HCT116 (cell line): ENCODE data around the gene NDUFB10. TPM values are rescaled to one million over a fixed set of nuclear protein-coding genes. Genes with fewer than 3 reads are reported as not detected.

Experiments used
- ATAC-seq: fragments of 200-7000 bp; cut with Tn5 transposase; 2 replicates; pipeline ENCODE4 v1.9.1; 2020; ENCODE audit warnings: mild to moderate bottlenecking, moderate library complexity
- BruUV-seq: library from RNA; stranded (reverse); fragments of 400-500 nt; replicated peaks from 2 replicates; lab custom pipeline; 2021; lab: Mats Ljungman, UMichigan
- CTCF ChIA-PET: fragments of 300-600 bp; sonication (Branson Sonifier 250); formaldehyde crosslinking; loops from one replicate; lab custom pipeline; 2021; ENCODE audit warnings: antibody characterized with exemption; lab: Charles Lee
- POLR2A ChIA-PET: fragments of 300-600, 350-600 bp; sonication (Branson Sonifier 250); formaldehyde crosslinking; loops from one replicate; lab custom pipeline; 2021; ENCODE audit warnings: antibody characterized with exemption; lab: Charles Lee
- RAD21 ChIA-PET, 2 experiments: fragments of 300-600 bp; sonication (Branson Sonifier 250); formaldehyde crosslinking; loops; one replicate each; lab custom pipeline; 2023; ENCODE audit warnings: low total read pairs in 2 of 2; ENCODE audit not compliant: uncharacterized antibody in 2 of 2, unreplicated experiment in 2 of 2, low non-redundant PET in 1 of 2; lab: Charles Lee
- DNase-seq: peaks from one replicate; pipeline ENCODE4 v3.0.0-alpha.2; 2010; ENCODE audit warnings: low read depth, low spot score
- H2AFZ ChIP-seq: fragments of 200-600 bp; shearing (Covaris generic), sonication (generic); 2 replicates; pipeline ENCODE4 v1.6.1; 2017; ENCODE audit warnings: low read depth, mixed run types, mixed read lengths, antibody characterized with exemption, low read length; ENCODE audit not compliant: poor library complexity, severe bottlenecking
- H3K27ac ChIP-seq: 2 replicates; pipeline ENCODE4 v1.5.1; 2012; ENCODE audit warnings: low read depth, low read length
- H3K27me3 ChIP-seq: fragments of 200-600 bp; sonication (generic); 2 replicates; pipeline ENCODE4 v1.6.1; 2016; ENCODE audit warnings: mixed run types, low read length, mixed read lengths; ENCODE audit not compliant: insufficient read depth
- H3K36me3 ChIP-seq, 2 experiments: fragments of 200-500 bp in 1 of 2; fragments of 200-600 bp in 1 of 2; sonication (Bioruptor generic) in 1 of 2; sonication (generic) in 1 of 2; 2 replicates each; pipeline versions ENCODE4 v1.5.1 to v1.6.1; 2014 to 2016; ENCODE audit warnings: low read length in 2 of 2, inconsistent platforms in 1 of 2, mixed read lengths in 1 of 2, mixed run types in 1 of 2; ENCODE audit not compliant: insufficient read depth in 2 of 2, control insufficient read depth in 1 of 2
- H3K4me1 ChIP-seq, 2 experiments: fragments of 200-600 bp in 1 of 2; sonication (generic) in 1 of 2; 2 replicates each; pipeline versions ENCODE4 v1.5.1 to v1.6.1; 2012 to 2017; ENCODE audit warnings: low read length in 2 of 2, inconsistent platforms in 1 of 2, mild to moderate bottlenecking in 1 of 2, mixed read lengths in 1 of 2, mixed run types in 1 of 2, moderate library complexity in 1 of 2; ENCODE audit not compliant: insufficient read depth in 2 of 2, control insufficient read depth in 1 of 2
- H3K4me2 ChIP-seq: fragments of 200-600 bp; sonication (generic); 2 replicates; pipeline ENCODE4 v1.6.1; 2017; ENCODE audit warnings: mixed run types, low read length, mixed read lengths
- H3K4me3 ChIP-seq, 2 experiments: fragments of 200-600 bp in 1 of 2; sonication (generic) in 1 of 2; replicated peaks in 1 of 2; 2 replicates each; pipeline ENCODE4 v1.5.1; 2011 to 2016; ENCODE audit warnings: low read length in 2 of 2, control low read depth in 1 of 2, low read depth in 1 of 2, mild to moderate bottlenecking in 1 of 2, mixed read lengths in 1 of 2, mixed run types in 1 of 2
- H3K79me2 ChIP-seq: fragments of 200-600 bp; sonication (generic); 2 replicates; pipeline ENCODE4 v1.6.1; 2017; ENCODE audit warnings: mild to moderate bottlenecking, mixed run types, low read length, moderate library complexity, mixed read lengths; ENCODE audit not compliant: insufficient read depth
- H3K9ac ChIP-seq: fragments of 200-600 bp; sonication (generic); 2 replicates; pipeline ENCODE4 v1.6.1; 2016; ENCODE audit warnings: low read length, mixed read lengths
- H3K9me2 ChIP-seq: fragments of 200-600 bp; sonication (generic), shearing (Covaris generic); 2 replicates; pipeline ENCODE4 v1.6.1; 2017; ENCODE audit warnings: mixed run types, mild to moderate bottlenecking, moderate library complexity; ENCODE audit not compliant: insufficient read depth
- H3K9me3 ChIP-seq, 2 experiments: fragments of 200-500 bp in 1 of 2; fragments of 200-600 bp in 1 of 2; sonication (Bioruptor generic) in 1 of 2; sonication (generic) in 1 of 2; 2 replicates each; pipeline ENCODE4 v1.6.1; 2014 to 2017; ENCODE audit warnings: low read length in 2 of 2, mixed read lengths in 2 of 2, inconsistent platforms in 1 of 2, low read depth in 1 of 2, mild to moderate bottlenecking in 1 of 2, mixed run types in 1 of 2, moderate library complexity in 1 of 2; ENCODE audit not compliant: control insufficient read depth in 1 of 2, insufficient read depth in 1 of 2
- H4K20me1 ChIP-seq: fragments of 200-600 bp; sonication (generic), shearing (Covaris generic); 2 replicates; pipeline ENCODE4 v1.6.1; 2017; ENCODE audit warnings: mixed run types, mild to moderate bottlenecking, moderate library complexity; ENCODE audit not compliant: insufficient read depth
- EZH2phosphoT487 ChIP-seq: fragments of 200-600 bp; IDR thresholded peaks from 2 replicates; pipeline ENCODE4 v1.6.1; 2018; ENCODE audit warnings: antibody characterized with exemption, borderline replicate concordance
- POLR2A ChIP-seq: IDR thresholded peaks from 2 replicates; pipeline ENCODE4 v1.7.0; 2011; ENCODE audit warnings: borderline replicate concordance; ENCODE audit not compliant: insufficient read depth, insufficient read length; ENCODE audit errors: extremely low read depth
- intact Hi-C: fragments of 100-400 bp; cut with micrococcal nuclease; formaldehyde crosslinking; loops from 2 replicates; pipeline ENCODE4 v1.10.0; 2022
- total RNA-seq: library from RNA; stranded (reverse); gene quantifications from one replicate; pipeline ENCODE4 v1.2.1, GENCODE V29; 2021; ENCODE audit not compliant: unreplicated experiment
- TF ChIP-seq, protein P1 (sequence below): IDR thresholded peaks from 2 replicates; pipeline ENCODE4 v1.6.1; 2011; ENCODE audit warnings: mild to moderate bottlenecking, low read length, moderate library complexity; ENCODE audit not compliant: insufficient replicate concordance; ENCODE audit errors: extremely low read depth

Gene NDUFB10
- total RNA-seq, 1 experiment from 2014 or later = 273 TPM

DNA sequence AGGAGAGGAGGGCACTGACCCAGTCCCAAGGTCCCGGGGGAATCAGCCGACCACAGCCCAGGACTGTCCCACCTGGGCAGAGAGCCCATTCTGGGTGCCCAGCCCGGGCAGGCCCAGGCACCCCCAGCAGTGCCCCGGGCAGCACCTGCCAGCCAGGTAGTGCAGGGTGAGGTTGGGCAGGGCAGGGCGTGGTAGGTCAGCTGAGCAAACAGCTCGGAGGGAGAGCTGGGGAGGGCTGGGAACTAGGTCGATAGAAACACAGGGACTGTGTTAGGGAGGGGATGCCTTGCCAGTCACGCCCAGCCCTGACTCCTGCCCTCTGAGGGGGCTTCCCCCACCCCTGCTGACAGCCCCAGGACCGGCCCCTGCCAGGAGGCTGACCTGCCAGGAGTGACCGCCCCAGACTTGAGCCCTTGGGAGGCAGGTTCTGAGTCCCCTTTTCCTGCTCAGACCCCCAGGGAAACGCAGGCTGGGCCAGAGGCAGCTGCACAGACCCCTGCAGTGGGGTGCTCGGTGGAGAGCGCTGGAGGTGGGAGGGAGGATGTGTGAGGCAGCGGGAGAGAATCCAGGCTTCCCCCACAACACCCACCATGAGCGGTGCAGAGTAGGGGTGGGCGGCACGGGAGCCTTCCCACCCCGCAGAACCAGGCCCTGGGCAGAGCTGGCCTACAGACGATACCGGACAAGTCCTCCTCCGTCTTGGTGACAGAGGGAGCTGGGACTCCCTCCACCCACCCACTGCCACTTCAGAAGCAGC is 45.8 kb upstream of the NDUFB10 start:
- H3K9ac ChIP-seq = no peak overlapping the region
- no TSS peak for BruUV-seq
- CTCF ChIA-PET = no interaction called here
- intact Hi-C loops = no loop called here
- H3K9me2 ChIP-seq = no peaks in the 10 kb centered on the region
- H3K4me3 ChIP-seq = no peak overlapping the region
- H3K27me3 ChIP-seq = no peaks in the 10 kb centered on the region
- H3K36me3 ChIP-seq = no peaks in the 10 kb centered on the region
- no peak overlapping the region; the same call in 1 of the 2 replicates for H3K27ac ChIP-seq
- no peaks in the 10 kb centered on the region for H3K79me2 ChIP-seq
- no peaks in the 10 kb centered on the region for H3K9me3 ChIP-seq
- POLR2A ChIA-PET = interaction anchor here (0.5 kb wide), 1 partner anchor 16 kb away, joined by 3 read pairs; no protein-coding TSS in a partner anchor
- TF ChIP-seq POLR2A = no peak
- ATAC-seq = peak; percentile 54; the same call in 1 of the 2 replicates
- no peak overlapping the region for H2AFZ ChIP-seq
- no peak for DNase-seq
- RAD21 ChIA-PET = no interaction called here
- H4K20me1 ChIP-seq = no peaks in the 10 kb centered on the region
- peak overlapping the region; percentile 59 for H3K4me2 ChIP-seq
- H3K4me1 ChIP-seq = peaks cover 17 to 19% of the 10 kb centered on the region in 2 experiments

DNA sequence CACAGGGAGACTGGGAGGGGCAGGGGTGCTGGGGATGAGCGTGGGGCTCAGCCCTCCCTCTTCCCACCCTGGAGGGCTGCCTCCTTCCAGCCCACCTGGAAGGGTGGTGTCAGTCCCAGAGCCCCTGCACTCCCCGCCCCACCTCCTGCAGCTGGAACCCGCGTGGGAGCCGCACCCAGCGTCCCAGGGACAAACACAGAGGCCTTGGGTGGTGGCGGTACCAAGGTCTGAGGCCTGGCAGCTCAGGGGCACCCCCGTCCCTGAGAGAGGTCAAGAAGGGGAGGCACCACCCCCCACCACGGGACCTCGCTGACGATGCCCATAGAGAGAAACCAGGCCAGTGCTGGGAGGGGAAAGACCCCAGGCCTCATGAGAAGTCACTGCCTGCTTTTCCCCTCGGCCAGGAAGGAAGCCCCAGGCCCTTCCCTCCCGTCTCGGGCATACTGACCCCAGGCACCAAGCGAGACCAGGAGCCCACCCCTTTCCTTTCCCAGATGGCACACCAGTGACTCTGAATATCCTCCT is 45.2 kb upstream of the NDUFB10 start:
- no peak overlapping the region for H3K9ac ChIP-seq
- no peaks in the 10 kb centered on the region for H3K27me3 ChIP-seq
- H3K9me3 ChIP-seq = no peaks in the 10 kb centered on the region
- no peaks in the 10 kb centered on the region for H4K20me1 ChIP-seq
- no peak overlapping the region for H3K4me2 ChIP-seq
- ChIA-PET CTCF (no interaction called here), RAD21 (no interaction called here), POLR2A (interaction anchor here (0.5 kb wide), 1 partner anchor 15 kb away, joined by 3 read pairs; no protein-coding TSS in a partner anchor)
- no peak overlapping the region for H3K27ac ChIP-seq
- TF ChIP-seq, protein P1, sequence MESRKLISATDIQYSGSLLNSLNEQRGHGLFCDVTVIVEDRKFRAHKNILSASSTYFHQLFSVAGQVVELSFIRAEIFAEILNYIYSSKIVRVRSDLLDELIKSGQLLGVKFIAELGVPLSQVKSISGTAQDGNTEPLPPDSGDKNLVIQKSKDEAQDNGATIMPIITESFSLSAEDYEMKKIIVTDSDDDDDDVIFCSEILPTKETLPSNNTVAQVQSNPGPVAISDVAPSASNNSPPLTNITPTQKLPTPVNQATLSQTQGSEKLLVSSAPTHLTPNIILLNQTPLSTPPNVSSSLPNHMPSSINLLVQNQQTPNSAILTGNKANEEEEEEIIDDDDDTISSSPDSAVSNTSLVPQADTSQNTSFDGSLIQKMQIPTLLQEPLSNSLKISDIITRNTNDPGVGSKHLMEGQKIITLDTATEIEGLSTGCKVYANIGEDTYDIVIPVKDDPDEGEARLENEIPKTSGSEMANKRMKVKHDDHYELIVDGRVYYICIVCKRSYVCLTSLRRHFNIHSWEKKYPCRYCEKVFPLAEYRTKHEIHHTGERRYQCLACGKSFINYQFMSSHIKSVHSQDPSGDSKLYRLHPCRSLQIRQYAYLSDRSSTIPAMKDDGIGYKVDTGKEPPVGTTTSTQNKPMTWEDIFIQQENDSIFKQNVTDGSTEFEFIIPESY = no peak
- no peak for TF ChIP-seq EZH2phosphoT487
- no peaks in the 10 kb centered on the region for H3K9me2 ChIP-seq
- BruUV-seq = no TSS peak
- DNase-seq (no peak), ATAC-seq (no peak)
- H3K36me3 ChIP-seq = no peaks in the 10 kb centered on the region
- peaks cover 17 to 19% of the 10 kb centered on the region in 2 experiments for H3K4me1 ChIP-seq
- intact Hi-C loops = no loop called here
- H3K79me2 ChIP-seq = no peaks in the 10 kb centered on the region
- H3K4me3 ChIP-seq = no peak overlapping the region
- H2AFZ ChIP-seq = no peak overlapping the region
